Liver (tissue), 9 donors: ENCODE results near the gene TMEM178A. TPM values are rescaled to one million over a fixed set of nuclear protein-coding genes. Genes with fewer than 3 reads are reported as not detected.

Experiments used
- DNase-seq: peaks from one replicate; pipeline ENCODE4 v3.0.0-alpha.2; 2017; ENCODE audit warnings: low spot score
- H3K27ac ChIP-seq, 2 donors: one replicate each; pipeline ENCODE4 v1.7.0; 2013; ENCODE audit warnings: inconsistent platforms in 2 of 2, low read length in 2 of 2, control low read depth in 1 of 2, low read depth in 1 of 2, mild to moderate bottlenecking in 1 of 2
- H3K27me3 ChIP-seq, 4 donors: one replicate each; pipeline versions ENCODE4 v1.6.1 to v1.7.0; 2013; ENCODE audit warnings: low read length in 3 of 4, inconsistent platforms in 1 of 4, mild to moderate bottlenecking in 1 of 4, moderate library complexity in 1 of 4; ENCODE audit not compliant: control insufficient read depth in 4 of 4, insufficient read depth in 4 of 4
- H3K36me3 ChIP-seq, 4 donors: one replicate each; pipeline versions ENCODE4 v1.6.1 to v1.7.0; 2013; ENCODE audit warnings: low read length in 3 of 4, mild to moderate bottlenecking in 3 of 4, low read depth in 1 of 4, moderate library complexity in 1 of 4; ENCODE audit not compliant: control insufficient read depth in 4 of 4, insufficient read depth in 3 of 4
- H3K4me1 ChIP-seq, 4 donors: one replicate each; pipeline versions ENCODE4 v1.6.1 to v1.7.0; 2013; ENCODE audit warnings: low read length in 3 of 4, mild to moderate bottlenecking in 3 of 4, moderate library complexity in 1 of 4; ENCODE audit not compliant: control insufficient read depth in 4 of 4, insufficient read depth in 4 of 4
- H3K4me3 ChIP-seq, 3 donors: one replicate each; pipeline versions ENCODE4 v1.6.1 to v1.7.0; 2013; ENCODE audit warnings: low read length in 3 of 3, control low read depth in 1 of 3, low read depth in 1 of 3, mild to moderate bottlenecking in 1 of 3
- H3K9ac ChIP-seq, 2 donors: one replicate each; pipeline ENCODE4 v1.7.0; 2013; ENCODE audit warnings: low read length in 2 of 2, mild to moderate bottlenecking in 2 of 2, moderate library complexity in 2 of 2, control low read depth in 1 of 2, low read depth in 1 of 2
- H3K9me3 ChIP-seq, 4 donors: one replicate each; pipeline versions ENCODE4 v1.6.1 to v1.7.0; 2013; ENCODE audit warnings: low read length in 3 of 4; ENCODE audit not compliant: control insufficient read depth in 4 of 4
- ATF3 ChIP-seq: IDR thresholded peaks from 2 replicates; pipeline ENCODE4 v1.6.1; 2016; ENCODE audit warnings: antibody characterized with exemption
- CTCF ChIP-seq: fragments of 150-350 bp; IDR thresholded peaks from 2 replicates; pipeline ENCODE4 v1.5.1; 2017; ENCODE audit warnings: improper control_type of control experiment, low read depth, low read length; ENCODE audit not compliant: missing input control
- EGR1 ChIP-seq, 2 donors: IDR thresholded peaks; 2 replicates each; pipeline ENCODE4 v1.6.1; 2016 to 2018; ENCODE audit warnings: antibody characterized with exemption in 2 of 2, low read depth in 2 of 2
- FOXA1 ChIP-seq: IDR thresholded peaks from 2 replicates; pipeline ENCODE4 v1.6.1; 2016; ENCODE audit warnings: antibody characterized with exemption
- GABPA ChIP-seq, 2 donors: IDR thresholded peaks in 1 of 2; conservative IDR thresholded peaks in 1 of 2; 2 replicates each; pipeline ENCODE4 v1.6.1; 2016; ENCODE audit warnings: antibody characterized with exemption in 2 of 2, mild to moderate bottlenecking in 1 of 2, moderate library complexity in 1 of 2
- HNF4A ChIP-seq, 2 donors: conservative IDR thresholded peaks; 2 replicates each; pipeline ENCODE4 v1.6.1; 2016; ENCODE audit warnings: antibody characterized with exemption in 2 of 2, mild to moderate bottlenecking in 2 of 2
- HNF4G ChIP-seq: IDR thresholded peaks from 2 replicates; pipeline ENCODE4 v1.6.1; 2016; ENCODE audit warnings: antibody characterized with exemption
- JUND ChIP-seq, 2 donors: IDR thresholded peaks; 2 replicates each; pipeline ENCODE4 v1.6.1; 2016; ENCODE audit warnings: antibody characterized with exemption in 2 of 2
- MAX ChIP-seq: IDR thresholded peaks from 2 replicates; pipeline ENCODE4 v1.6.1; 2016; ENCODE audit warnings: antibody characterized with exemption
- NR2F2 ChIP-seq: IDR thresholded peaks from 2 replicates; pipeline ENCODE4 v1.6.1; 2016; ENCODE audit warnings: antibody characterized with exemption
- RAD21 ChIP-seq, 2 donors: IDR thresholded peaks; 2 replicates each; pipeline ENCODE4 v1.6.1; 2016; ENCODE audit warnings: antibody characterized with exemption in 2 of 2, mild to moderate bottlenecking in 2 of 2
- REST ChIP-seq: IDR thresholded peaks from 2 replicates; pipeline ENCODE4 v1.6.1; 2016; ENCODE audit warnings: antibody characterized with exemption, mild to moderate bottlenecking
- RXRA ChIP-seq, 2 donors: IDR thresholded peaks; 2 replicates each; pipeline ENCODE4 v1.6.1; 2017 to 2018; ENCODE audit warnings: antibody characterized with exemption in 2 of 2, mild to moderate bottlenecking in 1 of 2
- SP1 ChIP-seq: IDR thresholded peaks from 2 replicates; pipeline ENCODE4 v1.6.1; 2018; ENCODE audit warnings: antibody characterized with exemption, mild to moderate bottlenecking
- TAF1 ChIP-seq: conservative IDR thresholded peaks from 2 replicates; pipeline ENCODE4 v1.6.1; 2016; ENCODE audit warnings: antibody characterized with exemption, mild to moderate bottlenecking
- YY1 ChIP-seq: IDR thresholded peaks from 2 replicates; pipeline ENCODE4 v1.6.1; 2016; ENCODE audit warnings: antibody characterized with exemption, mild to moderate bottlenecking
- ZBTB33 ChIP-seq: IDR thresholded peaks from 2 replicates; pipeline ENCODE4 v1.6.1; 2016; ENCODE audit warnings: antibody characterized with exemption
- WGBS: extraction: QIAGEN DNeasy Blood & Tissue Kit; methylation state at CpG from one replicate; pipeline ENCODE4 v1.1.7; 2013; 5-methylcytosine and 5-hydroxymethylcytosine counted together
- polyA plus RNA-seq, 2 donors: library from polyadenylated mRNA; stranded (reverse) in 1 of 2; unstranded in 1 of 2; fragments of 200-250 nt in 1 of 2; fragments of >200 nt in 1 of 2; fragmentation: Nextera tagmentation in 1 of 2; extraction: Ambion mirVana in 1 of 2; gene quantifications; one replicate each; pipeline versions ENCODE4 v1.2.1 to v1.2.3, GENCODE V29; 2013 to 2015
- total RNA-seq, 2 donors: library from RNA; depleted of rRNA; stranded (reverse); fragments of >200 nt; gene quantifications; one replicate each; pipeline ENCODE4 v1.2.3, GENCODE V29; 2014
- donor health status: healthy.
- donor health status: healthy.
- donor health status: healthy.
- donor health status: healthy.
- donor health status: healthy.

Gene TMEM178A
- total and polyA plus RNA-seq, 4 donors, result 0.21 to 0.64 (median 0.49) TPM

GRCh38 chr2:39636306-39636705, 29.4 kb upstream of the TMEM178A start:
- TF ChIP-seq MAX, result no peak
- no peak for TF ChIP-seq RAD21 (IDR thresholded peaks at IDR 0.05)
- TF ChIP-seq HNF4G, result no peak
- no peak for TF ChIP-seq JUND (IDR thresholded peaks at IDR 0.05)
- TF ChIP-seq REST, result no peak
- no peak for TF ChIP-seq NR2F2
- no peak for TF ChIP-seq ZBTB33
- TF ChIP-seq RXRA (IDR thresholded peaks at IDR 0.05), result no peak
- Histone ChIP-seq H3K27me3 (no peaks in the 10 kb centered on the region), H3K9me3 (no peaks in the 10 kb centered on the region), H3K9ac (no peak overlapping the region), H3K4me3 (no peak overlapping the region), H3K27ac (no peak overlapping the region), H3K36me3 (no peaks in the 10 kb centered on the region), H3K4me1 (no peaks in the 10 kb centered on the region)
- DNase-seq, result no peak
- 83% methylated on average over 3 of the region's 3 CpGs for WGBS

- TF ChIP-seq ATF3, result no peak
- TF ChIP-seq REST, result no peak
- no peak for TF ChIP-seq TAF1
- no peak for TF ChIP-seq JUND (IDR thresholded peaks at IDR 0.05)
- TF ChIP-seq HNF4A (conservative IDR thresholded peaks at IDR 0.05), result no peak
- TF ChIP-seq NR2F2, result no peak
- no peak for TF ChIP-seq HNF4G
- TF ChIP-seq YY1, result no peak
- TF ChIP-seq CTCF, result no peak
- TF ChIP-seq EGR1 (IDR thresholded peaks at IDR 0.05; ENCODE audit: low read depth in 2 of 2), result no peak
- TF ChIP-seq MAX, result no peak
- TF ChIP-seq FOXA1, result no peak
- TF ChIP-seq ZBTB33, result no peak
- no peak for TF ChIP-seq GABPA (IDR thresholded peaks at IDR 0.05 in 1 of 2, conservative IDR thresholded peaks at IDR 0.05 in 1 of 2)
- TF ChIP-seq RAD21 (IDR thresholded peaks at IDR 0.05), result no peak
- TF ChIP-seq SP1, result no peak
- H3K27ac ChIP-seq, result no peak overlapping the region
- H3K9ac ChIP-seq, result no peak overlapping the region
- 92% methylated on average over 3 of the region's 3 CpGs for WGBS
- no peak for DNase-seq
- no peak overlapping the region for H3K4me3 ChIP-seq
- H3K4me1 ChIP-seq, result no peaks in the 10 kb centered on the region
- no peaks in the 10 kb centered on the region for H3K36me3 ChIP-seq
- no peaks in the 10 kb centered on the region for H3K9me3 ChIP-seq
- no peaks in the 10 kb centered on the region for H3K27me3 ChIP-seq
Measured at GRCh38 chr2:39638581-39638980, 27.1 kb upstream of the TMEM178A start.
